ENCODE results near the gene TMEM106A.
"Not testable (repeated sequence)": the region's sequence is repeated elsewhere in the genome, so short reads cannot be mapped to it uniquely, and the experiment has no call there.

DNA sequence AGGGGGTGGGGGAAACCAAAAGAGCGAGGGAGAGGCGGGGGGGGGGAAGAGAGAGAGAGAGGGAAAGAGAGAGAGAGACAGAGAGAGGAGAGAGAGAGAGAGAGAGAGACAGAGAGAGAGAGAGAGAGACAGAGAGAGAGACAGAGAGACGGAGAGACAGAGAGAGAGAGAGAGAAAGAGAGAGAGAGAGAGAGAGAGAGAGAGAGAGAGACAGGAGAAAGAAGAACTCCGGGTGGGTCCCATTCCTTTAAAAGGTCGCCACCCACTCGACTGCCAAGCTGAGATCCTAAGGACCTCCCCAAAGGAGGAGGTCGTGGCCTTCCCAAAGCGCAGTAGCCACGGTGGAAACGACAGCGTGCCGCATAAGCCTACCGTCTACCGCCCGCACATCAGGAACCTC, 21.6 kb downstream of the TMEM106A start:
- TF ChIP-seq EZH2 (IDR thresholded peaks at IDR 0.05; ENCODE audit: low read length, missing control alignments); CTCF (conservative IDR thresholded peaks at IDR 0.05 in 1 of 2, IDR thresholded peaks at IDR 0.05 in 1 of 2; ENCODE audit: low read depth in 1 of 2, low read length in 2 of 2): not testable (repeated sequence)

All from fibroblast of lung (primary cell).